GM18505 (cell line): ENCODE data around the gene RBM22.
"Not testable (repeated sequence)": the region's sequence is repeated elsewhere in the genome, so short reads cannot be mapped to it uniquely, and the experiment has no call there.

Experiments
- ATAC-seq: cut with Tn5 transposase; IDR thresholded peaks from one replicate; pipeline ENCODE4 v1.9.1; 2021; ENCODE audit not compliant: unreplicated experiment
- POLR2A ChIP-seq: IDR thresholded peaks from 4 replicates; pipeline ENCODE4 v1.6.1; 2011; ENCODE audit warnings: borderline replicate concordance; ENCODE audit not compliant: insufficient read depth, insufficient read length; ENCODE audit errors: extremely low read depth

Gene RBM22

GRCh38 chr5:150700594-150701377 lies at the start of gene RBM22:
Gene RBM22, minus strand, starts transcription at chr5:150701062. Its CDS starts 77 bp downstream, at chr5:150700985.
- peak; percentile 85 for TF ChIP-seq POLR2A
- peak; percentile 94 for ATAC-seq

DNA sequence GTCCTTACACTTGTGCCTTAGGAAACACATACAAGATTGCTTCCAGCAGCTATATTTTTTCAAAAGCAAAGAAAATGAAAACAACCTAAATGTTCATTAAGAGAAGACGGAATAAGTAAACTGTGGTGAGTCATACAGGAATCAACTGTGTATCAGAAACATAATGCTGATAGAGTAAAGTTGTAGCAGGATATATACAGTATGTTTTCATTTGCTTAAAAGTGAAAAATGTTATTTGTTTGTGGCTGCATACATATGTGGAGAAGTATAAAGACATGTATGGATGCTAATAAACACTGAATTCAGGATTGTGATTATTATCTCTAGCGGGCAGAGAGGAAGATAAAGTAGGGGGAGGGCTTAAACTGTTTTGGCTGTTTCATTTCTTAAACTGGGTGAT lies 49.6 kb upstream of the RBM22 start:
- no peak for TF ChIP-seq POLR2A
- ATAC-seq: no peak

- ATAC-seq: not testable (repeated sequence)
Measured at GRCh38 chr5:150743142-150743488, 42.3 kb upstream of the RBM22 start.

DNA sequence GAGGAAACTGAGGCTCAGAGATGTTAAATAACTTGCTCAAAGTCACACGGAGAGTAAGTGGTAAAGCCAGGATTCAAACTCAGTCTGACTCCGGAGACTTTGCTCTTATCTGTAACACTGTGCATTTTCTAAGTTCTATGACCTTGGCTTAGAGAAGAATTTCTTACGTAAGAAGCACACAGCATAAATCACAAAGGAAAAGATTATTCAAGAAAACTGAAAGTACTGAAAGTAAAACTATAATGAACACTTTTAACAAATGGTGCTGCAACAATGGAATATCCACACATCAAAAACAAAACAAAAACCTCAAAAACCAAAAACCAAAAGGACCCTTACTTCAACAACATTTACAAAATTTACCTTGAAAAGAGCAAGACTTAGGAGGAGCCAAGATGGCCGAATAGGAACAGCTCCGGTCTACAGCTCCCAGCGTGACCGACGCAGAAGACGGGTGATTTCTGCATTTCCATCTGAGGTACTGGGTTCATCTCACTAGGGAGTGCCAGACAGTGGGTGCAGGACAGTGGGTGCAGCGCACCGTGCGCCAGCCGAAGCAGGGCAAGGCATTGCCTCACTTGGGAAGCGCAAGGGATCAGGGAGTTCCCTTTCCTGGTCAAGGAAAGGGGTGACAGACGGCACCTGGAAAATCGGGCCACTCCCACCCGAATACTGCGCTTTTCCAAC lies 41.7 kb upstream of the RBM22 start:
- ATAC-seq: not testable (repeated sequence)

GRCh38 chr5:150740992-150741391 lies 40.1 kb upstream of the RBM22 start:
- ATAC-seq: no peak
- no peak for TF ChIP-seq POLR2A

- ATAC-seq: no peak
- no peak for TF ChIP-seq POLR2A
Measured at GRCh38 chr5:150738862-150739261, 38.0 kb upstream of the RBM22 start.

DNA sequence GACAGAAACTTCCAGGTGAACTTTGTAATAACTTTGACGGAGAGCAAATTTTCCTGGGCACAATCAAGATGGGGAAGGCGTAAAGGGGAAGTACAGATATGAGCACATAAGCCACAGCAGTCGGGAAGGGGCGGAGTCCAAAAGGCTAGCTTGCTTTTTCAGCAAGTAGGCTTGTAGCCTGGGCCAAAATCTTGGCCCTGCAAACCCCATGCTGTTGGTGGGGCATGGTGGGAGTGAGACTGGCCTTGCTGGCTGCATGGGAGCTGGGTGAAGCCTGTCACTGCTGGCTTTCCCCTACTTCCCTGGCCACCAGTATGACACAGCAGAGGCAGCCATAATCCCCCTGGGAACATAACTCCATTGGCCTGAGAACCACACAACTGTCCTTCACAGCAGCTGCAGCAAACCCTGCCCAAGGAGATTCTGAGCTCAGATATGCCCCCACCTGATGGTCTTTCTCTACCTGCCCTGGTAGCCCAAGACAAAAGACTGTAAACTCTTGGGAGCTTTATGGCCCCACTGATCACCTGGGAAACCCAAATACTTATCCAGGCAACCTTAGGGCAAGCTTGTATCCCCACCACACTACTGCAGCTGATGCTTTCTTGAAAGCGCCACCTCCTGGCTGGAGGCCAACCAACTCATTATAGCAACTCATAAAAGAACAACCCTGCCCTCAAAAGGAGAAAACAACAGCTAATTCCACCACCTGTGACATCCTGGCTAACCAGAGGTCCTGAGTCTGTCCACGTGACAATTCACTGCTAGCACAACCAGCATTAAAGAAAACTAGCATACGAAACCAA lies 33.9 kb upstream of the RBM22 start:
- TF ChIP-seq POLR2A: peak; percentile 20
- ATAC-seq: peak; percentile 77

DNA sequence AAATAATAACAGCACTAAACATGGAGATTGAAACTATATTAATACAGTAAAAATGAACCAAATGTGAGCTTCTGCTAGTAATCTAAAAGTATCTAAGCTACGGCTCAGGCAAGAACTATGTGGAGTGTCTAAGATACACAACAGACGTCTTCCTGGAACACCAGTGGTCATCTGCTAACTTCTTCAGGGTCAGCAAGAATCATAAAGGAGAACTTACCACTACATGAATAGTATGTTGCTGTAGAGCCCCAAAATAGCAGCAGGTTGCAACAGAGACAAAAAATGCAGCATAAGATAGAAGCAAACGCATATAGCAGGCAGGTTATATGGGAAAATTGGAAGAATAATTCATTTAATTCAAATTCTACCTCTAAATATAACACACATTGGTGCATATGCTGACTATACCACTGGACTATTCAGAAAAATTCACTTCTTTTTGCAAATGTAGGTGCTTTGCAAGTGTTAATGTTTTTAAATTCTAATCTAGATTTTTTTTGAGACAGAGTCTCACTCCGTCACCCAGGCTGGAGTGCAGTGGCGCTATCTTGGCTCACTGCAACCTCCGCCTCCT lies 30.9 kb upstream of the RBM22 start:
- TF ChIP-seq POLR2A: no peak
- ATAC-seq: no peak

GRCh38 chr5:150729859-150730258 lies 29.0 kb upstream of the RBM22 start:
- TF ChIP-seq POLR2A: no peak
- ATAC-seq: no peak

DNA sequence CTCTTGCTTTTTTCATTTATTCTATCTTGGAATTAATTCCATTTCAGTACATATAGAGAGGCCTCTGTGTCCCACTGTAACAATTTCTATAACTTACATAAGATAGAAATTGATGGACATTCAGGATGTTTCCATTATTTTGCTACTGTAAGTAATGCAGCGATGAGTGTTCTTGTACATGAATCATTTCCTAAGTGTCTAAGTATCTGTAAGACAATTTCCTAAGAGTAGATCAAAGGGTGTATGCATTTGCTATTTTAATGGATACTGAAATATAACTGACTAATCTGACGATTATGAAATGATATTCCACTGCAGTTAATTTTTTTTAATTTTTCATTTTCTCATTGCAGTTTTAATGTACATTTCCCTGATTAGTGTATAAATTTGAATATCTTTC lies 23.0 kb upstream of the RBM22 start:
- no peak for TF ChIP-seq POLR2A
- no peak for ATAC-seq

GRCh38 chr5:150710165-150710564 lies 9.3 kb upstream of the RBM22 start:
- no peak for ATAC-seq

DNA sequence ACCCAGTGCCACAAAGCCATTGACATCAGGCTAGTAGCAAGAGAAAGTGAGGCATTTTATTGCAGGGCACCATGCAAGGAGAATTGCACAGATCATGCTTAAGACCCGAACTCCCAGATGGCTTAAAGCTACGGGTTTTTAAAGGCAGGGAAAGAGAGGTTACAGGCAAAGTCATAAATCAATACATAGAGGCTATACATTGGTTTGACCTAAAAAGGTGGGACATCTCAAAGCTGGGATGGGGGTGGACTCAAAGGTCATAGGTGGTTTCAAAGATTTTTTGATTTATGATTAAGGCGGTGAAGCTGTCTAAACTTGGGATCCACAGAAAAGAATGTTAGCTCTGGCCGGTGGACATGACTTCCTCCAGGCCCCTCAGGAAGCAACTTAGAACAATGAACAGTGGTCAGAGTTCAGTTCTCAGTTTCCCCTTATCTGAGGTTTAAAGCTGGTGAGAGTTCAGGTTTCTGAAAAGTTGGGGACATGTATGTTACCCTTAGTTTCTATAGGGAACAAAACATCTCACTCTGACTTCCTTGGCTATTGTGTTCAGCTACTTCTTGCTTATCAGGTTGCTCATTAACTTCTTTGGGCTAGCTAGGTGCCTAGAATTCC lies 6.0 kb upstream of the RBM22 start:
- no peak for ATAC-seq
- no peak for TF ChIP-seq POLR2A

More at GRCh38 chr5:150710165-150710564, 9.3 kb upstream of the RBM22 start:
- TF ChIP-seq POLR2A: no peak

DNA sequence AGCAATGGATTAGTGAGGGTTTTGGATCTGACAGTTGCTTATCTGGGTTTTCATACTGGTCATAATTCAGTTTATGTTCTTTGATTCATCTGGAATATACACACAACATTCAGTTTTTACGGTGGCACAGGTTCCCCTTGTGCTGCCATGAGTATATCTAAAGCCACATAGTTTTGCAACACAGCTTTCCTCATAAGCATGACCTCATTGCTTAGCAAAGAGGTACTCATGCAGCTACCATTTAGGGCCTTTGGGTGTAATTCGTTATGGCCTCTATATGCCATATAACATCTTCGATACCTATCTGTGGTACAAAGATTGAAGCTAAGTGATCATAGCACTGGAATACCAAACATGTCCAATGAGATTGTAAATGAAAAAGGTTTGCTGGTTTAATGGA lies 2.9 kb upstream of the RBM22 start:
- TF ChIP-seq POLR2A: no peak
- no peak for ATAC-seq
